ENCODE results near the gene CELF4.

The CELF4 gene

GRCh38 chr18:37393945-37394609 lies 171.5 kb downstream of the CELF4 start:
- no peak for DNase-seq (ENCODE audit: low read depth)
- no peak overlapping the region for H3K4me3 ChIP-seq (ENCODE audit: low read depth, low read length)
- TF ChIP-seq, protein P1, sequence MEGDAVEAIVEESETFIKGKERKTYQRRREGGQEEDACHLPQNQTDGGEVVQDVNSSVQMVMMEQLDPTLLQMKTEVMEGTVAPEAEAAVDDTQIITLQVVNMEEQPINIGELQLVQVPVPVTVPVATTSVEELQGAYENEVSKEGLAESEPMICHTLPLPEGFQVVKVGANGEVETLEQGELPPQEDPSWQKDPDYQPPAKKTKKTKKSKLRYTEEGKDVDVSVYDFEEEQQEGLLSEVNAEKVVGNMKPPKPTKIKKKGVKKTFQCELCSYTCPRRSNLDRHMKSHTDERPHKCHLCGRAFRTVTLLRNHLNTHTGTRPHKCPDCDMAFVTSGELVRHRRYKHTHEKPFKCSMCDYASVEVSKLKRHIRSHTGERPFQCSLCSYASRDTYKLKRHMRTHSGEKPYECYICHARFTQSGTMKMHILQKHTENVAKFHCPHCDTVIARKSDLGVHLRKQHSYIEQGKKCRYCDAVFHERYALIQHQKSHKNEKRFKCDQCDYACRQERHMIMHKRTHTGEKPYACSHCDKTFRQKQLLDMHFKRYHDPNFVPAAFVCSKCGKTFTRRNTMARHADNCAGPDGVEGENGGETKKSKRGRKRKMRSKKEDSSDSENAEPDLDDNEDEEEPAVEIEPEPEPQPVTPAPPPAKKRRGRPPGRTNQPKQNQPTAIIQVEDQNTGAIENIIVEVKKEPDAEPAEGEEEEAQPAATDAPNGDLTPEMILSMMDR (IDR thresholded peaks at IDR 0.05; ENCODE audit: low read depth, low read length, missing control alignments): no peak

DNA sequence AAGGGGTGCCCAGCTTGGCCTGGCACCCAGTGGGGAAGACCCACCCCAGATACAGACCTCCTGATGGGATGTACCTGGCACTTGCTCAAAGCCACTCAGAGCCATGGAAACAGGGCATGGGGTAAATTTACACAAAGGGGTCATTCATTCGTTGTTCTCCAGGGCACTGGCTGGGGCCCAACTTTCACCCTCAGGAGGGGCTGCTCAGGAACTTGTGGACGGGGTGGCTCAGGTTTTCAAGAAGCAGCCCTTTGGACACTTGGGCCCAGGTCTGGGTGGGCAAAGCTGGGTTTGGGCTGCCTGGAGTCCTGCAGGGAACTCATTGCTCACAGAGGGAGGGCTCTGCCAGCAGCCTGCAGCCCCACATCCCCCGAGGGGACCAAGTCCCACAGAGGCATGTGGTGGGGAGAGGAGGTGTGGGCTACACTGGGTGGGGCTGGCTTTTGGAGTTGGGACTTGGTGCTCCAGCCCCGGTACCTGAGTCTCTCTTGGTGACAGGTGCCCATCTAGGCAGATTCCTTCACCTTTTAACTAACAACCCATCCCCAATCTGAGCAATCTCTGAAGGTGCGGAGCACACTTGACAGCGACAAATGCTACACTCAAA lies 172.3 kb downstream of the CELF4 start:
- no peak for DNase-seq (ENCODE audit: low read depth)
- no peak overlapping the region for H3K4me3 ChIP-seq (ENCODE audit: low read depth, low read length)
- TF ChIP-seq, protein P1 (IDR thresholded peaks at IDR 0.05; ENCODE audit: low read depth, low read length, missing control alignments): no peak

GRCh38 chr18:37392648-37393047 lies 172.9 kb downstream of the CELF4 start:
- no peak overlapping the region for H3K4me3 ChIP-seq (ENCODE audit: low read depth, low read length)
- DNase-seq (ENCODE audit: low read depth): no peak
- TF ChIP-seq, protein P1 (IDR thresholded peaks at IDR 0.05; ENCODE audit: low read depth, low read length, missing control alignments): no peak

DNA sequence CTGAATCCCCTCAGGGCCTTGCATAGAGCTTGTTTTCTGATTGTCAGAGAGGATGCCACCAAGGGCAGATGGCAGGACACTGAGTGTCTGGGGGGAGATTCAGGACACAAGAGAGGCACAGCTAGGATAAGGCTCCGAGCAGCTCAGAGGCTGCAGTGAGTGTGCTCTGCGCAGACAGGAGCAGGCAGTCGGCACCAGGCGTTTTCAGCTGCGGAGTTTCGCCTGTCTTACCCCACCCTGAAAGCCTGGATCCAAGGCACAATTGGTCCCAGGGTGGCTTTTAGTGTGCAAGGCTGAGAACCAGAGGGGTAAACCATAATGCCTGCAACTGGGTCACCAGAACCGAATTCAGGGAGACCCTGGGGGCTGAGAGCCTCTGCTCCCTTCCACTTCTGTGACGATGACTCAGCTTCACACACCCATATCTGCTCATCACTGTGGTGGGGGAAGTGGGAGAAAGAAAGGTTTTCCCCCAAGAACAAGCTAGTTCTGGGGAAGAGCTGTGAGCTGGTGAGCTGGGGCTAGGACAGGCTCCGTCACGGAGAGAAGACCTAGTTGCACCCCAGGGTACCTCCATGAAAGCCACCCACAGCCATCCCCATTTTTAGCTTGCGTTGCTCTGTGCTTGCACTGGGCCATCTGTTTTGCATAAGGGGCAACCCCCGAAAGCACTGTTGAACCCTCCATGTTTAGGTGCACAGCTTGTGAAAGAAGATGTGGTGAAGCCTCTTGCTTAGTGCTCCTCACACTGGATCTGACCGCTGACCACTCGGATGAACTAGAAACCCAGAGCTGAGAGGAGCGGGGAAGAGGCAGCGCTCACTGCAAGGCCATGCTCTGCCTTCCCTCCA lies 173.7 kb downstream of the CELF4 start:
- no peak for DNase-seq (ENCODE audit: low read depth)
- TF ChIP-seq, protein P1 (IDR thresholded peaks at IDR 0.05; ENCODE audit: low read depth, low read length, missing control alignments): no peak
- H3K4me3 ChIP-seq (ENCODE audit: low read depth, low read length): no peak overlapping the region

- DNase-seq (ENCODE audit: low read depth): no peak
- H3K4me3 ChIP-seq (ENCODE audit: low read depth, low read length): no peak overlapping the region
- TF ChIP-seq, protein P1 (IDR thresholded peaks at IDR 0.05; ENCODE audit: low read depth, low read length, missing control alignments): no peak
These were observed 174.4 kb downstream of the CELF4 start for GRCh38 chr18:37391156-37391555.

DNA sequence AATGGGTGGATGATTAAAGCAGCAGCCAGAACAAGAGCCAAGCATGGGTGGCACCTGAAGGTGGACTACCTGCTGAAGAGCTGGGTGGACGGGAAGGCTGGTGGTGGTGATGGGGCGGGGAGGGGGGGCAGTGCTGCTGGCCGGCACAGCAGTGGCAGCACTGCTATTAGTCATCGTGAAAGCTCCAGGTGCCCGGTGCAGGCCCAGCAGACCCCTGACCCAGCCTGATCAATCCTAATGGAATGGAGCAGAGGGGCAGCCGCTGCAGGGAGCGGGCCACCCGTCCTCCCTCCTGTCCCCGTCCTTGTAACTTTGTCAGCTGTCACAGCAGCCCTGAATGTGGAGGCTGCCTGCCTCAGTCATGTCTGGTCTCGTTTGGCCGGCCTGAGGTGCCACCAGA lies 174.9 kb downstream of the CELF4 start:
- DNase-seq (ENCODE audit: low read depth): no peak
- no peak overlapping the region for H3K4me3 ChIP-seq (ENCODE audit: low read depth, low read length)
- TF ChIP-seq, protein P1 (IDR thresholded peaks at IDR 0.05; ENCODE audit: low read depth, low read length, missing control alignments): no peak

All from GM12864 (cell line).